Right ventricle myocardium inferior (tissue), 1 donor: Measurements from ENCODE around the gene SCRN1. TPM values are rescaled to one million over a fixed set of nuclear protein-coding genes. Genes with fewer than 3 reads are reported as not detected.

Source experiments
- ATAC-seq: fragments of 200-7000 bp; cut with Tn5 transposase; one replicate; pipeline ENCODE4 v1.9.1; 2020; ENCODE audit warnings: mild to moderate bottlenecking, moderate library complexity
- DNase-seq: peaks from one replicate; pipeline ENCODE4 v3.0.0; 2021; ENCODE audit errors: missing footprints
- intact Hi-C: fragments of 100-400 bp; cut with DNase I; formaldehyde crosslinking; loops from one replicate; pipeline ENCODE4 v1.11.0; 2022
- long read RNA-seq: library from polyadenylated mRNA; unstranded; transcript quantifications from one replicate; pipeline ENCODE4 v2.0.0, GENCODE V29; 2021
- total RNA-seq: library from RNA; stranded (reverse); fragmentation: NEBNext Ultra II Directional; extraction: Animal tissue kit (Norgen Biotek cat#: 25700); gene quantifications from one replicate; pipeline ENCODE4 v1.2.1, GENCODE V29; 2021
- donor health status: DM: no; HTN: yes; CAD: no; lungs with severe emphysema.

Gene SCRN1, protein sequence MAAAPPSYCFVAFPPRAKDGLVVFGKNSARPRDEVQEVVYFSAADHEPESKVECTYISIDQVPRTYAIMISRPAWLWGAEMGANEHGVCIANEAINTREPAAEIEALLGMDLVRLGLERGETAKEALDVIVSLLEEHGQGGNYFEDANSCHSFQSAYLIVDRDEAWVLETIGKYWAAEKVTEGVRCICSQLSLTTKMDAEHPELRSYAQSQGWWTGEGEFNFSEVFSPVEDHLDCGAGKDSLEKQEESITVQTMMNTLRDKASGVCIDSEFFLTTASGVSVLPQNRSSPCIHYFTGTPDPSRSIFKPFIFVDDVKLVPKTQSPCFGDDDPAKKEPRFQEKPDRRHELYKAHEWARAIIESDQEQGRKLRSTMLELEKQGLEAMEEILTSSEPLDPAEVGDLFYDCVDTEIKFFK
- total RNA-seq: 15.0 TPM
- long read RNA-seq, full-length matches to known transcripts: 17 of 23 reads
- long read RNA-seq, partial matches to known transcripts: 0 of 23 reads
- long read RNA-seq, other reads (novel, unspliced or antisense): 6 of 23 reads

- peak; percentile 66 for DNase-seq
- intact Hi-C loops: no loop called here
These were observed at the start of gene SCRN1 for GRCh38 chr7:29989257-29989995. Gene SCRN1, minus strand, starts transcription at chr7:29989801. Its CDS starts 20,734 bp downstream, at chr7:29969067.

GRCh38 chr7:30038196-30038980 is 48.8 kb upstream of the SCRN1 start:
- DNase-seq (no peak), ATAC-seq (peak; percentile 80)
- intact Hi-C loops: no loop called here

More at GRCh38 chr7:29989257-29989995, at the start of gene SCRN1:
- ATAC-seq: peak; percentile 65

DNA sequence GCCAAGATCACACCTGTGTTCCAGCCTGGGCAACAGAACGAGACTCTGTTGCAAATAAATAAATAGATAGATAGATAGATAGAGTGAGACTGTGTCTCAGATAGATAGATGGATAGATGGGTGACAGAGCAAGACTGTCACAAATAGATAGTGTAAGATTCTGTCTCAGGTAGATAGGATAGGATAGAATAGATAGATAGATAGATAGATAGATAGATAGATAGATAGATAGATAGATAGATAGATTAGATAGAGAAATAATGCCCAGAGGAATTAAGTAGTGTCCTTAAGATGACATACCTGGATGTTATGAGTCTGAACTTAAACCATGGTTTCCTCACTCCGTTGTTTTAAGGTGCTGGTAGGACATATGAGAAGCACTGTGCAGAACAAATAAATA is 46.6 kb upstream of the SCRN1 start:
- ATAC-seq: no peak
- no peak for DNase-seq
- intact Hi-C loops: no loop called here

DNA sequence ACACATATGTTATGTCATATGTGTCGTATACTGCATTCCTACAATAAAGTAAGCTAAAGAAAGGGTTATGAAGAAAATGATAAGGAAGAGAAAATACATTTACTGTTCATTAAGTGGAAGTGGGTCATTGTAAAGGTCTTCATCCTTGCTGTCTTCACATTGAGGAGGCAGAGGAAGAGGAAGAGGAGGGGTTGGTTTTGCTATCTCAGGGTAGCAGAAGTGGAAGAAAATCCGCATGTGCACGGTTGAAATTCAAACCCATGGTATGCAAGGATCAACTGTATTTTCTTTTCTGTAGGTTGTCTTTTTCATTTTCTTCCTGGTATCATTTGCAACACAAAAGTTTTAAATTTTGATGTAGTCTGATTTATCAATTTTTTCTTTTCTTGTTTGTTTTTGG is 44.9 kb upstream of the SCRN1 start:
- DNase-seq (no peak), ATAC-seq (no peak)
- intact Hi-C loops: no loop called here

DNA sequence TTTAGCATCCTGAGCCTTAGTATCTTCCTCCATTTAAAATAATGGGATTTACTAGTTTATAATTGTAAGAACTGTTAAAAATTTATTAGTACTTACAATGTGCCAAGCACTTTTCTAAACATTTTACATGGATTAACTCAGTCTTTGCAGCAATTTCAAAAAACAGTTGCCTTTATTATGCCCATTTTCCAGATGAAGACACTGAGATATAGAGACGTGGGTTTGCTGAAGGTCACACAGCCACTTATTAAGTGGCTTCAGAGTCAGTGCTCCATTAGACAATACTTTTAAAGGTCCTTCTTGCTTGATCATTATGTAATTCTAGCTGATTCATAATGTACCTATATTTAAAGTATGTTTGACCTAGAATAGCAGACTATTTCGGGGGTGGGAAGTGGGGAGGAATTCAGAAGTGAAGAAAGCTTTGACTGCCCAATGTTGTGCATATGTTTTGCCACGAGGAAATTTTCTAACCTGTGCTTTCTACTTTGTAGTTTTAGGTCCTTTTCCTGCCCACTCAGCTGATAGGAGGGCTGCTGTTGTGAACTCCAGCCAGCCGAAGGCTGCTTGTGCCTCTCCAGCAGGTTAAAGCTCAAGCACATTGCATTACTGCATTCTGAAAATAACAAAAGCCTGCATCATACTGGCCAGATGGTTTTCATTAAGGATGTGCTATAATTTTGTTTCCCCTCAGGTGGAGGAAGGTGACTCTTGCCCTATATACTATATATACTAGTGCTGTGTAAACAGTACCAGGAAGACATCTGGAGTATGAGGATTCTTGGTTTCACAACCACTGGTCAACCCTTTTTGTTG is 42.9 kb upstream of the SCRN1 start:
- intact Hi-C loops: no loop called here
- no peak for ATAC-seq
- no peak for DNase-seq

GRCh38 chr7:30029696-30030095 is 40.1 kb upstream of the SCRN1 start:
- ATAC-seq (no peak), DNase-seq (no peak)
- intact Hi-C loops: loop anchor here (5.0 kb wide), 1 partner anchor 108 kb away; no protein-coding TSS in a partner anchor

GRCh38 chr7:30028749-30029635 is 39.4 kb upstream of the SCRN1 start:
- peak; percentile 69 for DNase-seq
- intact Hi-C loops: loop anchor here (5.0 kb wide), 1 partner anchor 108 kb away; no protein-coding TSS in a partner anchor
- peak; percentile 30 for ATAC-seq

- DNase-seq: peak; percentile 93
- peak; percentile 86 for ATAC-seq
- intact Hi-C loops: loop anchor here (5.0 kb wide), 1 partner anchor 109 kb away; no protein-coding TSS in a partner anchor
These were observed 38.7 kb upstream of the SCRN1 start, which contains the start of gene PLEKHA8 for GRCh38 chr7:30028216-30028748. Gene PLEKHA8, plus strand, starts transcription at chr7:30028412. Its CDS starts 351 bp downstream, at chr7:30028763.

DNA sequence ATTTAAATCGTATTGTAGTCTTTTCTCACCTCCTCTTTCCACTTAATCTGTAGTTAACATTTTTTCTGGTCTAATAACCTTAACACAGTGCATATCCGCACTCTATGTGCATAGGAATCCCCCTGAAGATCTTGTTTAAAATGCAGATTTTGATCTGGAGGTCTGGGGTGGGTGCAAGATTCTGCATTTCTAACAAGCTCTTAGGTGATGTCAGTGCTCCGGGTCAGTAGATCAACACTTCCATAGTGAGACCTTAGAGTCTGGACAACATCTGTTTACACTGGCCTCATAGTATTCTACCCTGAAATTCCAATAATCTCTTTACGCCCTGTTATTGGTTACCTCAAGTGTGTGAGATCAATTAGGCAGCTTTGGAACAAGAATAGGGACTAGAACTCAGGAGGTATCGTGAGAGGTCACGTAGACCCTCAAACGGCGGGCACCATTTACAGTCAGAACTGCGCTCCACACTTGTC is 38.2 kb upstream of the SCRN1 start:
- ATAC-seq (no peak), DNase-seq (no peak)
- intact Hi-C loops: loop anchor here (5.0 kb wide), 1 partner anchor 110 kb away; no protein-coding TSS in a partner anchor

DNA sequence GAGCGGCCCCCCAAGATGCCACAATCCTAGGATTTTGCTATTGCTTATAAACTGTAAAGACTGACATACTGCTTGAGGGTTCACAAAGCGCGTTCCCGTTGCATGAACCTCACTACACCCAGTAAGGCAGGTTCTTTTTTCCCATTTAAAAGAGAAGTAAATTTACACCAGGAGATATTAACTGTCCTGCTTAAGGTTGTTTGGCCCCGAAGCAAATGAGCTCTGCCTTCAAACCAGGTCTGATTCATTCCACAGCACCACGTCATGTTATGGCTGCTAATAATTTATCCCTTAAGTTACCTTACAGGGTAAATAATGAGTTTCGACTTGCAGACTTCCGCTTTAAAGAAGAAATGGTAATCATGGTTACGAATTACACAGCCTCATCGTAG is 37.5 kb upstream of the SCRN1 start:
- intact Hi-C loops: loop anchor here (5.0 kb wide), 1 partner anchor 110 kb away; no protein-coding TSS in a partner anchor
- DNase-seq: no peak
- ATAC-seq: no peak

DNA sequence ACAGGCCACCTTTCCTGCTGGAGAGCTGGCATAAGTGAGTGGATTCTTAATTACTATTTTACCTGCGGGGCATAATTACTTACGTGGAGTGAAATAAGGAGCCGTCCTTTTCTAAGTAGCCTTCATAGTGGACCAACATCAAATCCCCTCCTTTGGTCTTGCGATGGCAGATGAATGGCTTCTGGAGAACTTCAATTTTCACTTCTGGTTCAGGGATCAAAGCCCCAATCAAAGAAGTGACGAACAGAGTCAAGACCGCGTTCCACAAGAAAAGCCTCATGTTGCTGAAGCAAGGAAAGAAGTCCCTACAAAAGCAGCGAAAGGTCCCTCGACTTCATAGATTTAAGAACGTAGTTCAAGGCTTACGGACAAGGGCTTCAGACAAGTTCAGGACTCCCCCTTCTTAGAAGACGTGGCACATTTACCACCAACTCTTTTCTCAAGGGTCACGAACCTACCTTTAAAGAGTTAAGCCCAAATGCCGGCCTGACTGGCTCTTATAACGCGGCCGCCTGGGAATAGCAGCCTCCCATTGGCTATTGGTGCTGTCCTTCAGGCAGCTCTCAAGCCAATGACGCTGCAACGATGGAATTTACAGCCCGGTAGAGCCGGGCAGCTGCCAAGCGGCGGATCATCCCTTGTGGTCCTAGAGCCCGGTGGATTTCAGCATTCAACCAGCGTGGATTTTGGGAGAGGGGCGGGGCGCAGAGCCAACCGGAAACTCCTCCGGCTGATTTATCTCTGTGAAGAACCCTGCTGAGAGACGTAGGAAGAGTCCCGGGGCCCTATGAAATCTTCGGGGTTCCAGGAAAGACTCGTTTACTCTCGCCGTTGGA is 36.8 kb upstream of the SCRN1 start, which contains the start of gene FKBP14:
FKBP14 (minus strand) TSS at position 474 of the 836 bp plus-strand sequence; CDS start at position 280, 194 bp downstream.
- DNase-seq (peak; percentile 97), ATAC-seq (peak; percentile 96)
- intact Hi-C loops: loop anchor here (5.0 kb wide), 1 partner anchor 111 kb away; no protein-coding TSS in a partner anchor

DNA sequence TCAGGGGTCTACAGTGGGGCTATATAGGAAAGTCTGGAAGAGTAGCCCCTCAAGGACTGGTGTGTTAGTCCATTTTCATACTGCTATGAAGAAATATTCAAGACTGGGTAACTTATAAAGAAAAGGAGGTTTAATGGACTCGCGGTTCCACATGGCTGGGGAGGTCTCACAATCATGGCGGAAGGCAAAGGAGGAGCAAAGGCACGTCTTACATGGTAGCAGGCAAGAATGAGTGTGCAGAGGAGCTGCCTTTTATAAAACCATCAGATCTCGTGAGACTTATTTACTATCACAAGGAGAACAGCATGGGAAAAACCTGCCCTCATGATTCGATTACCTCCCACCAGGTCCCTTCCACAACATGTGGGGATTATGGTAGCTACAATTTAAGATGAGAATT is 33.9 kb upstream of the SCRN1 start:
- DNase-seq: no peak
- no peak for ATAC-seq
- intact Hi-C loops: no loop called here

DNA sequence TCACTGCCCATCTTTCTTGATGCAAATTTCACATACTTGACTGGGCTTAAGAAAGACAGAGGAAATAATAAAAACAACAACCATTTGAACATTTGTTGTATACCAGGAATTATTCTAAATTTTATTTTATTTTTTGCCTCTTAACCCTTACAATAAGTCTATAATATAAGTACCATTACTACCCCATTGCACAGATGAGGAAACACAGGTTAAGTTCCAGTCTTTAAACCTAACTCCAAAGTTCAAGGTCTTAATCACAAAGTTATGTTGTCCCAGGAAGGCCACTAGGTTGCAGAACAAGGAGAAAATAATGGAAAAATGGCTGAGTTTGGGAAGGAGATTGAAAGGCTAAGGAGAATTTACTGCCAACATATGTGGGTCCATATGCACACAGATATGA is 33.4 kb upstream of the SCRN1 start:
- DNase-seq: no peak
- no peak for ATAC-seq
- intact Hi-C loops: no loop called here

DNA sequence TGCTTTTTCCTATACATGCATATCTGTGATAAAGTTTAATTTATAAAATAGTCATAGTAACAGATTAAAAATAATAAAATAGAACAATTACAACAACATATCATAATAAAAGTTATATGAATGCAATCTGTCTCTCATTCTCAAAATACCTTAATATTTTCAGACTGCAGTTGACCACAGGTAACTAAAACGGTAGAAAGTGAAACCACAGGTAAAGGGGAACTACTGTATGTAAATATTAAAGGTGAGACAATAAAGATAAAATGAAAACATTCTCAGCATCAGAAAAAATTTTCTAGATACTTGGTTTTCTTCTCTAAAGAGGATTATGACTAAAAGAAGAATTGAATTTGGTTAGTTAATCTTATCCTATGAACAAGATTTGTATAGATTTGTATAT is 30.9 kb upstream of the SCRN1 start:
- intact Hi-C loops: no loop called here
- no peak for DNase-seq
- ATAC-seq: no peak

DNA sequence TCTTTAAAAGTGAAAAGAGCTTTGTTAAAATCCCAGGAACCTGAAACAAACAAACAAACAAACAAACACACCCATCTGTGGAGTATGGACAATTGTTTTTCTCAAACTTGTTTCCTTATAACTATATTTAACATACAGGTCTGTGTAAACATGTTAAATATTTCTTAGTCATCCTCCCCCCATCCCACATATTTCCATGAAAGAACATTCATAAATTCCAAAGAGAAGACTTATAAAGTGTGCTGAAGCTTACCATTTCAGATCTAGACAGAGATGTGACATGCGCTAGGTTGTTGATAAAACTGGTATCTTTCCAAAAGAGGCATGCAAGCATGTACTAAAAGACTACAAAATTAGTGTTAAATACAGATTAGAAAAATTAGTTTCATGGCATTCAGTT is 30.4 kb upstream of the SCRN1 start:
- DNase-seq (no peak), ATAC-seq (no peak)
- intact Hi-C loops: no loop called here
